ENCODE results near the gene CARD9. TPM values are rescaled to one million over a fixed set of nuclear protein-coding genes. Genes with fewer than 3 reads are reported as not detected.
"Not testable (repeated sequence)": the region's sequence is repeated elsewhere in the genome, so short reads cannot be mapped to it uniquely, and the experiment has no call there.

Gene CARD9
- total RNA-seq (2014; rRNA removed; shearing (Covaris generic)), result 0.68 TPM in 1 of 2 replicates, not detected in the other

DNA sequence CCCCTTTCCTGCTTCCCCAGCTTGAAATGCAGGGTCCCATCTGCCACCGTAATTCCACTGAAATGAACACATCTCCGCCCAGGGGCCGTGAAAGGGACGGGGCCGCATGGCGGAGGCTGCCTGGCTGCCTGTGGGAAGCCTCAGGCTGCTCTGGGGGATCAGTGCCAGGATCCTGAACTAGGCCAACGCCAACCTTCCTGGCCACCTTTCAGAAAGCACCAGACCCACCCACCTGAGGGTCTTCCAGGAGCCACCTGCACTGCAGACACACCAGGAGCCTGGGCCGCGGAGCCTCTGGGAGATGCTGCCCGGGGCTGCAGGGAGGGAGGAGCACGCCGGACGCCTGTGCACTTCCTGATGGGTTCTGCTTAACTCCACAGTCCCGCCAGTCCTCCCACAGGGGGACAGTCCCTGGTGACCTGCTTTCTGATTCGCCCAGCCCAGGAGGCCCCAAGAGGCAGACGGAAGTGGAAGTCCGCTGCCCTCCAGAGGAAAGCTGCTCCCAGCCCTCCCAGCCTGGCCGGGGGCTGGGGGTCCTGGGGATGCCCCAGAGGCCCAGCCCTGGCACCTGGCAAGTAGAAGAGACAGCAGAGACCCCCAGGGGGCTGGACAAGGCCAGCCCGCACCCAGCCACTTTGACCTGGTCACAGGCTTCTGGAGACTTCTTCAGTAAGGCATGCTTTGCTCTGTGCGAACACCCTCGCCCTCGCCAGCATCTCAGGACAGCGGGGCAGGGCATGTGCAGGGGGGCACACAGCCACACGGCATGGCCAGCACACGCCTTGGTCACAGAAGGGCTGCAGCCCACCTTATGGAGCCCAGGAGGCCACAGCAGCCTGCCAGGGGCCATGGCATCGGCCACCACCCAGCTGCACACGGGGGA, at the start of gene CARD9:
CARD9 (minus strand) TSS at position 370 of the 883 bp plus-strand sequence. CDS start 1,591 bp downstream, outside the sequence.
- no peak for DNase-seq (ENCODE audit: low read depth)

DNA sequence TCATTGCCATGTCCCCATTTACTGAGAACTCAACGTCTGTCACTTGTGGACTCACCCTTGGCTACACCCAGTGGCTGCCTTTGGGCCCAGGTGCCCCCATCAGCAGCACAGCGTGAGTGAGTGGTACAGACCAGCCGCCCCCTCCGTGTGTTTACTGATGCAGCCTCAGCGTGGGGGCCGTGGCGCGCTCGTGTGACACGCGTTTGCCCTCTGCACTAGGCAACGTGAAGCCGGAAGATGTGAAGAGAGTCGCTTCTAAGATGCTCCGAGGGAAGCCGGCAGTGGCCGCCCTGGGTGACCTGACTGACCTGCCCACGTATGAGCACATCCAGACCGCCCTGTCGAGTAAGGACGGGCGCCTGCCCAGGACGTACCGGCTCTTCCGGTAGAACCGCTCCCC, 49.4 kb upstream of the CARD9 start:
- no peak for DNase-seq (ENCODE audit: low read depth)

- no peak for DNase-seq (ENCODE audit: low read depth)
Measured at GRCh38 chr9:136421791-136422190, 48.3 kb upstream of the CARD9 start.

DNA sequence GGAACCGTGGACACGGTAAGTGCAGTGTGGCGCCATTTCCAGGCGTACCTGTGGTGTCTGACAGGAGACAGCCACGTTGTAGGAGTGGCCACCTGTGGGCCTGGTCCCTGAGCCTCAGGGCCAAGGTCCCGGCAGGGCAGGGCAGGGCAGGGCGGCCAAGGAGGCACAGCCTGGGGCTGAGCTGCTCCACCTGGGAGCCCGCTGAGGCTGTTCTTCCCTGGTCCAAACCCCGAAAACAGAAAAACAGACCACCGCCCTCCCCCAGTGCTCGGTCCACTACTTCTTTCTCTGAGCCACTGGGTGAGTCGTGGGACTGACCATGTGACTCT, 45.6 kb upstream of the CARD9 start:
- no peak for DNase-seq (ENCODE audit: low read depth)

DNA sequence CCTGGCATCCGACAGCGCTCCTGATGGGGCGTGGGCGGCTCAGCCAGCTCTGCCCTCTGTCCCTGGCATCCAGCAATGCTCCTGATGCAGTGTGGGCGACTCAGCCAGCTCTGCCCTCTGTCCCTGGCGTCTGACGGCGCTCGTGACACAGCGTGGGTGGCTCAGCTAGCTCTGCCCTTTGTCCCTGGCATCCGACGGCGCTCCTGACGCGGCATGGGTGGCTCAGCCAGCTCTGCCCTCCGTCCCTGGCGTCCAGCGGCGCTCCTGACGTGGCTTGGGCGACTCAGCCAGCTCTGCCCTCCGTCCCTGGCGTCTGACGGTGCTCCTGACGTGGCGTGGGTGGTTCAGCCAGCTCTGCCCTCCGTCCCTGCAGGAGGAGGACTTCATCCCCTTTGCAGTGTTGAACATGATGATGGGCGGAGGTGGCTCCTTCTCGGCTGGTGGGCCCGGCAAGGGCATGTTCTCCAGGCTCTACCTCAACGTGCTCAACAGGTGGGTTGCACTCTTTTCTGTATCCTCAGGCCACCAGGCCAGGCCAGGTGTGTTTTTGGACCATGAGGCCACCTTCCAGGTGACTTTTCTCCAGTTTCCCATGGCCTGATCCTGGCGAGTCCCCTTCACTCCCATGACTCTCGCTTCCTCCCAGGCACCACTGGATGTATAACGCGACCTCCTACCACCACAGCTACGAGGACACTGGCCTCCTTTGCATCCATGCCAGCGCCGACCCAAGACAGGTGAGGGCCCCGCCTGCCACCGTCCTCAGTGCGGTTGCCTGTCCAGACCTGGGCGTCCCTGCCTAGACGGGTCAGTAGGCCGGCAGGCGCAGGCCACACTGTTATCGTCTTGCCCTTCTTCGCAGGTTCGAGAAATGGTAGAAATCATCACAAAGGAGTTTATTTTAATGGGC, 45.0 kb upstream of the CARD9 start:
- no peak for DNase-seq (ENCODE audit: low read depth)

- no peak for DNase-seq (ENCODE audit: low read depth)
Measured at GRCh38 chr9:136416914-136417313, 43.4 kb upstream of the CARD9 start.

DNA sequence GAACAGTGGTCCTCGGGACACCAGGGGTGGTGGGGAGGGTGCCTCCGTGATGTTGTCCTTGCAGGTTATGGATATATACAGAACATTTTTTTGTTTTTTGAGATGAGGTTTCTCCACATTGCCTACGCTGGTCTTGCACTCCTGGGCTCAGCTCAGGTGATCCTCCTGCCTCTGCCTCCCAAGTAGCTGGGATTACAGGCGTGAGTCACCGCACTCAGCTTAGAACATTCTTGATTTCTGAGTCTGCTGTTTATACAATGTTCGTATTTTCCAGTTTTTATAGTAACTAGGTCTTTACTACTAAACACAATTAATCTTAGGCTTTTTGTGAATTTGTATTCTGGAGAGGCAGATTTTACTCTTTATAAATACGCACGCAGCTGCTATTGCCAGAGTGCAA, 43.0 kb upstream of the CARD9 start:
- DNase-seq (ENCODE audit: low read depth), result no peak

DNA sequence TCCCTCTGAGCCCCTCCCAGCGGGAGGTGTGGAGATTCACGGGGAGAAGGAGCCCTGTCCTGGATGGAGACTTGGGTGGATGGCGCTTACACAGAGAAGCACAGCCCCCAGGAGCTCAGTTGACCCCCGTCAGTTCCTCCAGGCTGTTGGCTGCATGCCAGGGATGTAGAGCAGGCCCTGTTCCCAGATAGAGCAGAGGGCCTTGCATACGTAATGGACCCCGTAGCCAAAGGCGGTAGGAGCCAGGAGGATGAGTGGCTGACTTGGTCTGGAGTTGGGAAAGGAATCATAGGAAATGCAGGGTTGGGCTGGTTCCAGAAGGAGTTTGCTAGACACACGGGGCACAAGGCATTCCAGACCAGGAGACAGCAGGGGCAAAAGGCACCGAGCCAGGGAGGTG, 39.5 kb upstream of the CARD9 start:
- DNase-seq (ENCODE audit: low read depth), result no peak

GRCh38 chr9:136411378-136411777, 37.9 kb upstream of the CARD9 start:
- no peak for DNase-seq (ENCODE audit: low read depth)

DNA sequence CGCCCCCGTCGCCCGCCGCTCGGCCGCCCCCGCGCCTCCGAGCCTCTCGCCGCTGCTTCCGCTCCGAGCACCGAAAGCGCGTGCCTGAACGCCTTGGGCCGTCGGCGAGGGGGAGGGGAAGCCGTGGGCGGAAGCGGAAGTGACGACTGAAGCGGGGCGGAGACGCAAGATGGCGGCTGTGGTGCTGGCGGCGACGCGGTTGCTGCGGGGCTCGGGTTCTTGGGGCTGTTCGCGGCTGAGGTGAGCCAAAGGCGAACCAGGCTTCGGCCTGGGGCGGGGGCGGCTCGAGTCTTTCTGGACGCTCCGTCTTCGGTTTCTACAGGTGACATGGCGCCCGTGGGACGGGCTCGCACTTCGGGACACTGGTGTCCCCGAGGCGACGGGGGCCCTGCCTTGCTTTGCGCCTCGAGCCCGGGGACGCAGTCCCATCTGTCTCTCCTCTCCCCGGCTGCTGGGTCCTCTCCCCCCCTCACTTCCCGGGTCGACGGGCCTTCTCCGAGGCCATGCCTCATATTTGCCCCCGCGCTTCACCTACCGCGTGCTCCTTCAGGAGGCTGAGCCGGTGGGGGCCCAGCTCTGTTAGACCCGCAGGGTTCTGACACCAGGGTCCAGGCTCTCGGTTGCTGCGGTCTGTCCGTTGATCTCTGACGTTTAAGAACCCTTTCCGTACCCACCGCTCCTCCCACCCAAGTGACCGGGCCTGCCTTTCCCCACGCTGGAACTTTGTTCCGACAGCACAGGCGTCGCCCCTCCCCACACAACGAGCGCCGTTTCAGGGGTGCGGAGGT, 37.2 kb upstream of the CARD9 start, which contains the start of the genes ENTR1 and PMPCA:
ENTR1 (minus strand) TSS at position 115 of the 788 bp plus-strand sequence. CDS start 217 bp downstream, outside the sequence.
PMPCA (plus strand) TSS at position 159 of the 788 bp plus-strand sequence; CDS start at position 170, 11 bp downstream.
- peak; percentile 81 for DNase-seq (ENCODE audit: low read depth)

DNA sequence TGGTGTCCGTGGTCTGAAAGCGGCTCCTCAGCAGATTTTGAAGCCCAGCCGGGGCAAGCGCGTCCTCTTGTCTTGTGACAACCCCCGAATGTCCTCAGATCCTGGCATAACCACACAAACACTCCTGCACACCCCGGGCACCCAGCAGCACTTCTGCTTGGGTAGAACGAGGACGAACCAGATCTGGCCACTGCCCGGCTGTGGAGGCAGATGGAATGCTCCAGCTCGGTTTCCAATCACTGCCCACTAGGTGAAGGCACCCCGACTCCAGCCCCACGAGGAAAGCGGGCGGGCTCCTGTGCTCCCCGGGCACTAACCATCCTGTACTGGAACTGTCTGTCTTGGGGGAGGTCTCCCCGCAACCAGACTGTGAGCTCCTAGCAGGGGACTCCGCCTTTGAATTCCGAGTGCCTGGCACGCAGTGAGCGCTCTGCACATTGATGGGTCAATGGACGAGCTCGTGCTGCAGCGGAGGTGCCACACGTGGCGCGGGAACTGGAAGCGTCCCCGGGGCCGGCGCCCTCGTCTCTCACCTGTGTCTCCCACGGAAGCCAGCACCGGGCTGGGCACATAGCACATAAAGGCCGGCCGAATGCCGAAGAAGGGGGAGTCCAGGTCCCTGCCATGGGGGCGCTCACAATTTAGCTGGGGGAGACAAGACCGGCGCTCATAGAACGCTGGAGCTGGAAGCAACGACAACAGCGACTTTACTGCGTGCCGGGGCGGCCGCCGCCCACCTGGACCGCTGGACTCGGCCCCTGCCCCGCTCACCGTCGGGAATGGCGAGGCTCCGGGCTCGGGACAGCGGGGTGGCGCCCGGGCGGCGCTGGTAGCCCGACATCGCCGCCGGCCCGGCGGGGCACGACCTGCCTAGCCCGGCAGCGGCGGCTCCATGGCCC, 36.3 kb upstream of the CARD9 start:
- peak; percentile 38 for DNase-seq (ENCODE audit: low read depth)

GRCh38 chr9:136407911-136408310, 34.4 kb upstream of the CARD9 start:
- DNase-seq (ENCODE audit: low read depth), result no peak

GRCh38 chr9:136407061-136407460, 33.6 kb upstream of the CARD9 start:
- DNase-seq (ENCODE audit: low read depth), result not testable (repeated sequence)

- DNase-seq (ENCODE audit: low read depth), result not testable (repeated sequence)
Measured at GRCh38 chr9:136405904-136406303, 32.4 kb upstream of the CARD9 start.

- DNase-seq (ENCODE audit: low read depth), result no peak
Measured at GRCh38 chr9:136405481-136405880, 32.0 kb upstream of the CARD9 start.

- DNase-seq (ENCODE audit: low read depth), result no peak
Measured at GRCh38 chr9:136404801-136405136, 31.3 kb upstream of the CARD9 start.

GRCh38 chr9:136403915-136404800, 30.7 kb upstream of the CARD9 start:
- no peak for DNase-seq (ENCODE audit: low read depth)

DNA sequence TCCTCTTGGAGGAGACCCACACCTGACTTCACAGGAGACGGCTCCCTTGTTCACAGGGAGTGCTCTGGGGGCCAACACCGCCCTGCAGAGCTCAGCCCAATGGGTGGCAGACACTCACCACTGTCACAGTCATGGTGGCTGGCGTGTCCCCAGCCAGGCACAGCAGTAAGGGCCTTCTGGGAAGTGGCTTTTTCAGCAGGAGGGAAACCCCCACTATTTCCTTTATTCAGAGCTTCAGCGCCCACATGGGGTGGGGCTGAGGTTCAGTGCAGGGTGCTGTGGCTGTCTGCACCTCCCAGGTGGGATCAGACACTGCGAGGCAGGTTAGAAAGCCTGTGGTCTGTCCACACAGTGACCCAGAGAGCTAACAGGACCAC, 30.1 kb upstream of the CARD9 start:
- no peak for DNase-seq (ENCODE audit: low read depth)

- no peak for DNase-seq (ENCODE audit: low read depth)
Measured at GRCh38 chr9:136402067-136402466, 28.6 kb upstream of the CARD9 start.
